Naive thymus-derived CD4-positive, alpha-beta T cell (primary cell): ENCODE results near the gene PLA2G2F. TPM values are rescaled to one million over a fixed set of nuclear protein-coding genes. Genes with fewer than 3 reads are reported as not detected.

Experiments used
- ATAC-seq: fragments of 150-1000 bp; cut with Tn5 transposase; 2 replicates; pipeline ENCODE4 v1.10.0; 2021; ENCODE audit warnings: mild to moderate bottlenecking, moderate library complexity
- CTCF ChIA-PET: fragments of 350-600 bp; sonication (Branson Sonifier 250); formaldehyde crosslinking; loops from one replicate; lab custom pipeline; 2021; ENCODE audit warnings: antibody characterized with exemption; lab: Charles Lee
- POLR2A ChIA-PET: fragments of 350-600 bp; sonication (Branson Sonifier 250); formaldehyde crosslinking; loops from one replicate; lab custom pipeline; 2021; ENCODE audit warnings: antibody characterized with exemption, inconsistent platforms; lab: Charles Lee
- DNase-seq, 9 donors: peaks; one replicate each; pipeline versions ENCODE4 v3.0.0 to v3.0.0-alpha.2; 2020 to 2022; ENCODE audit warnings: mixed read lengths in 1 of 9
- H3K27ac ChIP-seq: one replicate; pipeline ENCODE4 v1.7.0; 2013; ENCODE audit warnings: mild to moderate bottlenecking, low read depth, low read length, moderate library complexity
- H3K27me3 ChIP-seq, 2 donors: one replicate each; pipeline ENCODE4 v1.7.0; 2013; ENCODE audit warnings: low read length in 2 of 2, mild to moderate bottlenecking in 2 of 2, moderate library complexity in 2 of 2; ENCODE audit not compliant: control insufficient read depth in 2 of 2, insufficient read depth in 2 of 2
- H3K36me3 ChIP-seq, 3 experiments: 1 replicate in 2 of 3; 2 replicates in 1 of 3; pipeline ENCODE4 v1.7.0; 2013; ENCODE audit warnings: low read length in 3 of 3, mild to moderate bottlenecking in 3 of 3, moderate library complexity in 1 of 3; ENCODE audit not compliant: insufficient read depth in 3 of 3, control insufficient read depth in 2 of 3
- H3K4me1 ChIP-seq, 2 donors: one replicate each; pipeline ENCODE4 v1.7.0; 2013; ENCODE audit warnings: low read length in 2 of 2, mild to moderate bottlenecking in 2 of 2, moderate library complexity in 1 of 2; ENCODE audit not compliant: control insufficient read depth in 2 of 2, insufficient read depth in 2 of 2
- H3K4me3 ChIP-seq: 2 replicates; pipeline ENCODE4 v1.7.0; 2013; ENCODE audit warnings: mild to moderate bottlenecking, low read length
- H3K9me3 ChIP-seq, 3 experiments: 1 replicate in 2 of 3; 2 replicates in 1 of 3; pipeline ENCODE4 v1.7.0; 2013; ENCODE audit warnings: low read length in 3 of 3; ENCODE audit not compliant: control insufficient read depth in 2 of 3
- H3K27ac Mint-ChIP-seq, 9 donors: one replicate each; pipeline ENCODE4 v1.8.0; 2020 to 2022; ENCODE audit warnings: mixed read lengths in 9 of 9, mild to moderate bottlenecking in 8 of 9, moderate library complexity in 5 of 9, inconsistent platforms in 2 of 9
- H3K27me3 Mint-ChIP-seq, 5 donors: one replicate each; pipeline ENCODE4 v1.8.0; 2021 to 2022; ENCODE audit warnings: mixed read lengths in 5 of 5, mild to moderate bottlenecking in 1 of 5
- H3K36me3 Mint-ChIP-seq, 5 donors: one replicate each; pipeline ENCODE4 v1.8.0; 2020 to 2022; ENCODE audit warnings: mixed read lengths in 5 of 5, mild to moderate bottlenecking in 3 of 5, inconsistent platforms in 1 of 5
- H3K4me1 Mint-ChIP-seq, 7 donors: one replicate each; pipeline ENCODE4 v1.8.0; 2020 to 2022; ENCODE audit warnings: mixed read lengths in 7 of 7, mild to moderate bottlenecking in 3 of 7, inconsistent platforms in 1 of 7
- H3K4me3 Mint-ChIP-seq, 10 donors: one replicate each; pipeline ENCODE4 v1.8.0; 2020 to 2022; ENCODE audit warnings: mild to moderate bottlenecking in 10 of 10, mixed read lengths in 10 of 10, moderate library complexity in 6 of 10, inconsistent platforms in 2 of 10
- H3K9me3 Mint-ChIP-seq, 11 donors: one replicate each; pipeline ENCODE4 v1.8.0; 2020 to 2022; ENCODE audit warnings: mixed read lengths in 11 of 11, mild to moderate bottlenecking in 4 of 11, inconsistent platforms in 1 of 11, moderate library complexity in 1 of 11
- intact Hi-C, 2 donors: fragments of 100-400 bp; cut with micrococcal nuclease; formaldehyde crosslinking; loops; one replicate each; pipeline ENCODE4 v1.15.1; 2023
- polyA plus RNA-seq, 2 donors: library from polyadenylated mRNA; unstranded; fragments of 300-500 nt; fragmentation: Illumina TruSeq; gene quantifications; one replicate each; pipeline ENCODE4 v1.2.3, GENCODE V29; 2021
- total RNA-seq, 6 experiments: library from RNA in 5 of 6; stranded (reverse) in 5 of 6; gene quantifications; 1 replicate in 5 of 6; 2 replicates in 1 of 6; pipeline ENCODE4 v1.2.3 and lab custom pipeline; 2021 to 2026

PLA2G2F gene
- total and polyA plus RNA-seq, 7 experiments from 2014 or later = not detected

- Mint-ChIP-seq H3K27ac (no peak overlapping the region), H3K4me1 (peaks cover 28 to 47% (median 41%) of the 10 kb centered on the region in 7 donors), H3K9me3 (peaks cover 0 to 12% (median 0%) of the 10 kb centered on the region in 11 donors), H3K27me3 (peaks cover 0 to 3% (median 0%) of the 10 kb centered on the region in 5 donors), H3K36me3 (peaks cover 0 to 17% (median 0%) of the 10 kb centered on the region in 5 donors), H3K4me3 (peak overlapping the region in 1 of 10 donors; percentile 48)
- POLR2A ChIA-PET = no interaction called here
- Histone ChIP-seq H3K4me3 (no peak overlapping the region), H3K36me3 (no peaks in the 10 kb centered on the region), H3K4me1 (peaks cover 10 to 24% of the 10 kb centered on the region in 2 donors), H3K27me3 (no peaks in the 10 kb centered on the region), H3K9me3 (no peaks in the 10 kb centered on the region), H3K27ac (no peak overlapping the region)
- intact Hi-C loops = loop anchor here in 1 of 2 donors (10.0 kb wide), 1 partner anchor 992 kb away; the partner anchor contains the start of gene EIF4G3
- ATAC-seq (no peak), DNase-seq (no peak)
- CTCF ChIA-PET = interaction anchor here (0.6 kb wide), 1 partner anchor 376 kb away, joined by 4 read pairs; no protein-coding TSS in a partner anchor
These were observed 43.3 kb downstream of the PLA2G2F start for GRCh38 chr1:20182415-20182814.

- POLR2A ChIA-PET = no interaction called here
- Histone ChIP-seq H3K9me3 (no peaks in the 10 kb centered on the region), H3K27me3 (no peaks in the 10 kb centered on the region), H3K4me1 (peaks cover 16 to 30% of the 10 kb centered on the region in 2 donors), H3K36me3 (no peaks in the 10 kb centered on the region), H3K27ac (no peak overlapping the region), H3K4me3 (no peak overlapping the region)
- Mint-ChIP-seq H3K4me1 (peaks cover 34 to 50% (median 47%) of the 10 kb centered on the region in 7 donors), H3K9me3 (peaks cover 0 to 12% (median 0%) of the 10 kb centered on the region in 11 donors), H3K27me3 (peaks cover 0 to 3% (median 0%) of the 10 kb centered on the region in 5 donors), H3K27ac (peak overlapping the region in 2 of 9 donors; percentile 75 to 88), H3K36me3 (peaks cover 0 to 17% (median 0%) of the 10 kb centered on the region in 5 donors), H3K4me3 (peak overlapping the region in 1 of 10 donors; percentile 22)
- intact Hi-C loops = loop anchor here in 1 of 2 donors (10.0 kb wide), 1 partner anchor 992 kb away; the partner anchor contains the start of gene EIF4G3
- CTCF ChIA-PET = interaction anchor here (0.6 kb wide), 1 partner anchor 376 kb away, joined by 4 read pairs; no protein-coding TSS in a partner anchor
- DNase-seq (no peak), ATAC-seq (no peak)
These were observed 43.9 kb downstream of the PLA2G2F start for GRCh38 chr1:20183035-20183434.

GRCh38 chr1:20183616-20184271, 44.6 kb downstream of the PLA2G2F start:
- CTCF ChIA-PET = no interaction called here
- Histone ChIP-seq H3K4me3 (no peak overlapping the region), H3K36me3 (no peaks in the 10 kb centered on the region), H3K9me3 (no peaks in the 10 kb centered on the region), H3K27ac (no peak overlapping the region), H3K27me3 (no peaks in the 10 kb centered on the region), H3K4me1 (peaks cover 19 to 38% of the 10 kb centered on the region in 2 donors)
- peaks cover 0 to 5% (median 0%) of the 10 kb centered on the region in 5 donors for H3K27me3 Mint-ChIP-seq
- peak overlapping the region in 7 of 10 donors; percentile 14 to 91 (median 80) for H3K4me3 Mint-ChIP-seq
- peaks cover 0 to 17% (median 0%) of the 10 kb centered on the region in 5 donors for H3K36me3 Mint-ChIP-seq
- H3K4me1 Mint-ChIP-seq = peaks cover 41 to 57% (median 50%) of the 10 kb centered on the region in 7 donors
- intact Hi-C loops = loop anchor here in 1 of 2 donors (10.0 kb wide), 1 partner anchor 991 kb away; the partner anchor contains the start of gene EIF4G3
- POLR2A ChIA-PET = no interaction called here
- DNase-seq (no peak), ATAC-seq (no peak)
- H3K9me3 Mint-ChIP-seq = peaks cover 0 to 12% (median 0%) of the 10 kb centered on the region in 11 donors
- H3K27ac Mint-ChIP-seq = peak overlapping the region; percentile 36 to 89 (median 75)

- Mint-ChIP-seq H3K9me3 (peaks cover 0 to 8% (median 0%) of the 10 kb centered on the region in 11 donors), H3K27me3 (peaks cover 0 to 10% (median 0%) of the 10 kb centered on the region in 5 donors), H3K36me3 (peaks cover 0 to 18% (median 0%) of the 10 kb centered on the region in 5 donors), H3K4me3 (peak overlapping the region; percentile 40 to 91 (median 83)), H3K27ac (peak overlapping the region; percentile 23 to 89 (median 83)), H3K4me1 (peaks cover 45 to 58% (median 56%) of the 10 kb centered on the region in 7 donors)
- no peaks in the 10 kb centered on the region for H3K27me3 ChIP-seq
- ChIA-PET POLR2A (no interaction called here), CTCF (no interaction called here)
- H3K36me3 ChIP-seq = no peaks in the 10 kb centered on the region
- no peak overlapping the region for H3K4me3 ChIP-seq
- no peak overlapping the region for H3K27ac ChIP-seq
- no peaks in the 10 kb centered on the region for H3K9me3 ChIP-seq
- peaks cover 19 to 41% of the 10 kb centered on the region in 2 donors for H3K4me1 ChIP-seq
- intact Hi-C loops = loop anchor here in 1 of 2 donors (10.0 kb wide), 1 partner anchor 990 kb away; the partner anchor contains the start of gene EIF4G3
- ATAC-seq (no peak), DNase-seq (no peak)
These were observed 45.4 kb downstream of the PLA2G2F start for GRCh38 chr1:20184481-20184900.

GRCh38 chr1:20184997-20185833, 46.1 kb downstream of the PLA2G2F start:
- peaks cover 0 to 1% (median 0%) of the 10 kb centered on the region in 11 donors for H3K9me3 Mint-ChIP-seq
- ATAC-seq = peak; percentile 77
- peaks cover 0 to 10% (median 0%) of the 10 kb centered on the region in 5 donors for H3K36me3 Mint-ChIP-seq
- H3K27ac ChIP-seq = peak overlapping the region; percentile 40
- peaks cover 42 to 56% (median 56%) of the 10 kb centered on the region in 7 donors for H3K4me1 Mint-ChIP-seq
- H3K27me3 ChIP-seq = no peaks in the 10 kb centered on the region
- ChIA-PET POLR2A (no interaction called here), CTCF (no interaction called here)
- DNase-seq = peak; percentile 11 to 76 (median 61)
- intact Hi-C loops = loop anchor here (1.0 to 10.0 kb wide), 2 partner anchors 33 to 990 kb away; partner anchors contain the start of gene EIF4G3 (in 1 of the 2)
- no peaks in the 10 kb centered on the region for H3K36me3 ChIP-seq
- H3K4me3 Mint-ChIP-seq = peak overlapping the region; percentile 75 to 91 (median 86)
- H3K27ac Mint-ChIP-seq = peak overlapping the region; percentile 73 to 89 (median 87)
- peaks cover 0 to 10% (median 0%) of the 10 kb centered on the region in 5 donors for H3K27me3 Mint-ChIP-seq
- no peaks in the 10 kb centered on the region for H3K9me3 ChIP-seq
- H3K4me1 ChIP-seq = peaks cover 19 to 41% of the 10 kb centered on the region in 2 donors
- H3K4me3 ChIP-seq = peak overlapping the region; percentile 68
